ENCODE results near the gene ALK.

ALK gene

GRCh38 chr2:29218550-29219125 lies 702.7 kb downstream of the ALK start:
- Histone ChIP-seq H3K4me3 (ENCODE audit: low read length) (no peak overlapping the region), H3K9me3 (ENCODE audit: control insufficient read depth, low read depth, low read length) (no peaks in the 10 kb centered on the region), H3K4me1 (ENCODE audit: control insufficient read depth, low read depth, low read length) (peaks cover 3% of the 10 kb centered on the region), H3K36me3 (ENCODE audit: control insufficient read depth, low read depth, low read length) (no peaks in the 10 kb centered on the region), H3K27me3 (ENCODE audit: control insufficient read depth, insufficient read depth, low read length) (no peaks in the 10 kb centered on the region), H3K27ac (ENCODE audit: low read length) (no peak overlapping the region), H3K9ac (ENCODE audit: low read length) (no peak overlapping the region)

GRCh38 chr2:29218071-29218470 lies 703.3 kb downstream of the ALK start:
- H3K27ac ChIP-seq (ENCODE audit: low read length), result no peak overlapping the region
- no peak overlapping the region for H3K9ac ChIP-seq (ENCODE audit: low read length)
- no peaks in the 10 kb centered on the region for H3K9me3 ChIP-seq (ENCODE audit: control insufficient read depth, low read depth, low read length)
- H3K4me3 ChIP-seq (ENCODE audit: low read length), result no peak overlapping the region
- peaks cover 3% of the 10 kb centered on the region for H3K4me1 ChIP-seq (ENCODE audit: control insufficient read depth, low read depth, low read length)
- H3K36me3 ChIP-seq (ENCODE audit: control insufficient read depth, low read depth, low read length), result no peaks in the 10 kb centered on the region
- no peaks in the 10 kb centered on the region for H3K27me3 ChIP-seq (ENCODE audit: control insufficient read depth, insufficient read depth, low read length)

- Histone ChIP-seq H3K36me3 (ENCODE audit: control insufficient read depth, low read depth, low read length) (no peaks in the 10 kb centered on the region), H3K4me1 (ENCODE audit: control insufficient read depth, low read depth, low read length) (peaks cover 3% of the 10 kb centered on the region)
Measured at GRCh38 chr2:29216609-29216909, 704.8 kb downstream of the ALK start.

GRCh38 chr2:29215739-29216608 lies 705.4 kb downstream of the ALK start:
- no peaks in the 10 kb centered on the region for H3K9me3 ChIP-seq (ENCODE audit: control insufficient read depth, low read depth, low read length)

More at GRCh38 chr2:29216609-29216909, 704.8 kb downstream of the ALK start:
- Histone ChIP-seq H3K27ac (ENCODE audit: low read length) (no peak overlapping the region), H3K4me3 (ENCODE audit: low read length) (no peak overlapping the region), H3K9me3 (ENCODE audit: control insufficient read depth, low read depth, low read length) (no peaks in the 10 kb centered on the region), H3K9ac (ENCODE audit: low read length) (no peak overlapping the region), H3K27me3 (ENCODE audit: control insufficient read depth, insufficient read depth, low read length) (no peaks in the 10 kb centered on the region)

GRCh38 chr2:29215073-29215472 lies 706.3 kb downstream of the ALK start:
- H3K27me3 ChIP-seq (ENCODE audit: control insufficient read depth, insufficient read depth, low read length), result no peaks in the 10 kb centered on the region
- no peak overlapping the region for H3K27ac ChIP-seq (ENCODE audit: low read length)
- H3K4me3 ChIP-seq (ENCODE audit: low read length), result no peak overlapping the region
- H3K36me3 ChIP-seq (ENCODE audit: control insufficient read depth, low read depth, low read length), result no peaks in the 10 kb centered on the region
- H3K9ac ChIP-seq (ENCODE audit: low read length), result no peak overlapping the region
- no peaks in the 10 kb centered on the region for H3K9me3 ChIP-seq (ENCODE audit: control insufficient read depth, low read depth, low read length)
- peaks cover 3% of the 10 kb centered on the region for H3K4me1 ChIP-seq (ENCODE audit: control insufficient read depth, low read depth, low read length)

More at GRCh38 chr2:29215739-29216608, 705.4 kb downstream of the ALK start:
- Histone ChIP-seq H3K27me3 (ENCODE audit: control insufficient read depth, insufficient read depth, low read length) (no peaks in the 10 kb centered on the region), H3K27ac (ENCODE audit: low read length) (no peak overlapping the region), H3K36me3 (ENCODE audit: control insufficient read depth, low read depth, low read length) (no peaks in the 10 kb centered on the region), H3K4me3 (ENCODE audit: low read length) (no peak overlapping the region), H3K4me1 (ENCODE audit: control insufficient read depth, low read depth, low read length) (peaks cover 3% of the 10 kb centered on the region), H3K9ac (ENCODE audit: low read length) (no peak overlapping the region)

GRCh38 chr2:29213888-29214291 lies 707.5 kb downstream of the ALK start:
- Histone ChIP-seq H3K27ac (ENCODE audit: low read length) (no peak overlapping the region), H3K36me3 (ENCODE audit: control insufficient read depth, low read depth, low read length) (no peaks in the 10 kb centered on the region), H3K4me1 (ENCODE audit: control insufficient read depth, low read depth, low read length) (peaks cover 3% of the 10 kb centered on the region), H3K9ac (ENCODE audit: low read length) (no peak overlapping the region), H3K27me3 (ENCODE audit: control insufficient read depth, insufficient read depth, low read length) (no peaks in the 10 kb centered on the region), H3K4me3 (ENCODE audit: low read length) (no peak overlapping the region), H3K9me3 (ENCODE audit: control insufficient read depth, low read depth, low read length) (no peaks in the 10 kb centered on the region)

GRCh38 chr2:29212009-29212408 lies 709.4 kb downstream of the ALK start:
- no peak overlapping the region for H3K9ac ChIP-seq (ENCODE audit: low read length)
- H3K9me3 ChIP-seq (ENCODE audit: control insufficient read depth, low read depth, low read length), result no peaks in the 10 kb centered on the region
- peaks cover 3% of the 10 kb centered on the region for H3K4me1 ChIP-seq (ENCODE audit: control insufficient read depth, low read depth, low read length)

GRCh38 chr2:29209551-29209950 lies 711.8 kb downstream of the ALK start:
- no peak overlapping the region for H3K4me3 ChIP-seq (ENCODE audit: low read length)
- H3K9ac ChIP-seq (ENCODE audit: low read length), result no peak overlapping the region
- H3K27me3 ChIP-seq (ENCODE audit: control insufficient read depth, insufficient read depth, low read length), result no peaks in the 10 kb centered on the region
- no peaks in the 10 kb centered on the region for H3K9me3 ChIP-seq (ENCODE audit: control insufficient read depth, low read depth, low read length)
- no peak overlapping the region for H3K27ac ChIP-seq (ENCODE audit: low read length)
- H3K4me1 ChIP-seq (ENCODE audit: control insufficient read depth, low read depth, low read length), result peaks cover 3% of the 10 kb centered on the region
- H3K36me3 ChIP-seq (ENCODE audit: control insufficient read depth, low read depth, low read length), result no peaks in the 10 kb centered on the region

More at GRCh38 chr2:29212009-29212408, 709.4 kb downstream of the ALK start:
- Histone ChIP-seq H3K27me3 (ENCODE audit: control insufficient read depth, insufficient read depth, low read length) (no peaks in the 10 kb centered on the region), H3K4me3 (ENCODE audit: low read length) (no peak overlapping the region), H3K27ac (ENCODE audit: low read length) (no peak overlapping the region), H3K36me3 (ENCODE audit: control insufficient read depth, low read depth, low read length) (no peaks in the 10 kb centered on the region)

GRCh38 chr2:29207352-29208148 lies 713.8 kb downstream of the ALK start:
- H3K9ac ChIP-seq (ENCODE audit: low read length), result no peak overlapping the region
- H3K27me3 ChIP-seq (ENCODE audit: control insufficient read depth, insufficient read depth, low read length), result no peaks in the 10 kb centered on the region
- no peaks in the 10 kb centered on the region for H3K4me1 ChIP-seq (ENCODE audit: control insufficient read depth, low read depth, low read length)
- H3K4me3 ChIP-seq (ENCODE audit: low read length), result no peak overlapping the region
- H3K27ac ChIP-seq (ENCODE audit: low read length), result no peak overlapping the region
- no peaks in the 10 kb centered on the region for H3K9me3 ChIP-seq (ENCODE audit: control insufficient read depth, low read depth, low read length)
- H3K36me3 ChIP-seq (ENCODE audit: control insufficient read depth, low read depth, low read length), result no peaks in the 10 kb centered on the region

- Histone ChIP-seq H3K4me3 (ENCODE audit: low read length) (no peak overlapping the region), H3K36me3 (ENCODE audit: control insufficient read depth, low read depth, low read length) (no peaks in the 10 kb centered on the region), H3K27me3 (ENCODE audit: control insufficient read depth, insufficient read depth, low read length) (no peaks in the 10 kb centered on the region), H3K9ac (ENCODE audit: low read length) (no peak overlapping the region), H3K4me1 (ENCODE audit: control insufficient read depth, low read depth, low read length) (peaks cover under 1% of the 10 kb centered on the region), H3K27ac (ENCODE audit: low read length) (no peak overlapping the region), H3K9me3 (ENCODE audit: control insufficient read depth, low read depth, low read length) (no peaks in the 10 kb centered on the region)
Measured at GRCh38 chr2:29206941-29207340, 714.4 kb downstream of the ALK start.

GRCh38 chr2:29202819-29203495 lies 718.4 kb downstream of the ALK start:
- Histone ChIP-seq H3K36me3 (ENCODE audit: control insufficient read depth, low read depth, low read length) (no peaks in the 10 kb centered on the region), H3K4me3 (ENCODE audit: low read length) (no peak overlapping the region), H3K9me3 (ENCODE audit: control insufficient read depth, low read depth, low read length) (no peaks in the 10 kb centered on the region), H3K27ac (ENCODE audit: low read length) (no peak overlapping the region), H3K9ac (ENCODE audit: low read length) (no peak overlapping the region), H3K4me1 (ENCODE audit: control insufficient read depth, low read depth, low read length) (peaks cover 5% of the 10 kb centered on the region), H3K27me3 (ENCODE audit: control insufficient read depth, insufficient read depth, low read length) (no peaks in the 10 kb centered on the region)

All from iPS-18a (cell line).